ENCODE measurements around the gene SH2D3C.
A peak's percentile ranks its signal among the peaks of the same experiment; 100 is the strongest.

GRCh38 chr9:127707766-127708165 is 70.7 kb downstream of the SH2D3C start:
- no peak; the same call in 2 of the 3 replicates for TF ChIP-seq CTCF (IDR thresholded peaks at IDR 0.05)
- no peak for TF ChIP-seq JUN (IDR thresholded peaks at IDR 0.05)
- TF ChIP-seq MAX (IDR thresholded peaks at IDR 0.05): no peak
- TF ChIP-seq POLR2A (IDR thresholded peaks at IDR 0.05; ENCODE audit: low read length): no peak
- no peak for TF ChIP-seq ZFP36 (IDR thresholded peaks at IDR 0.05; ENCODE audit: borderline replicate concordance, partially characterized antibody)
- TF ChIP-seq CEBPB (IDR thresholded peaks at IDR 0.05): no peak
- peak in 1 of 2 experiments; percentile 29; a peak in 2 of 5 replicates for TF ChIP-seq RAD21 (conservative IDR thresholded peaks at IDR 0.05 in 1 of 2, IDR thresholded peaks at IDR 0.05 in 1 of 2)
- no peak for TF ChIP-seq MAFK (IDR thresholded peaks at IDR 0.05; ENCODE audit: partially characterized antibody)

All from A549 (cell line).